ENCODE results near the gene ZPBP2. TPM values are rescaled to one million over a fixed set of nuclear protein-coding genes. Genes with fewer than 3 reads are reported as not detected.

Gene ZPBP2
- total and polyA plus RNA-seq, 9 of the 15 experiments (the other 6 are each of a cell fraction or from before 2014, with no cell fraction given) = not detected

- TF ChIP-seq ZBTB34 (CRISPR knock-in tag; IDR thresholded peaks at IDR 0.05) (no peak), SNAPC5 (CRISPR knock-in tag; IDR thresholded peaks at IDR 0.05) (no peak), STAT5B (CRISPR knock-in tag; IDR thresholded peaks at IDR 0.05) (no peak), SPI1 (IDR thresholded peaks at IDR 0.05; ENCODE audit: borderline replicate concordance, low read depth, low read length) (no peak; the same call in 1 of the 2 replicates), ZNF740 (CRISPR knock-in tag; IDR thresholded peaks at IDR 0.05) (no peak), ZNF740 (tag; IDR thresholded peaks at IDR 0.05) (no peak), TOE1 (IDR thresholded peaks at IDR 0.05; ENCODE audit: borderline replicate concordance) (no peak), TOE1 (CRISPR knock-in tag; IDR thresholded peaks at IDR 0.05; ENCODE audit: borderline replicate concordance, low read depth) (no peak), ZNF165 (CRISPR knock-in tag; IDR thresholded peaks at IDR 0.05; ENCODE audit: borderline replicate concordance) (no peak), BRF1 (IDR thresholded peaks at IDR 0.05; ENCODE audit: borderline replicate concordance, extremely low read depth, insufficient read length) (no peak), NR2C2 (CRISPR knock-in tag; IDR thresholded peaks at IDR 0.05) (no peak), NR2C2 (tag; IDR thresholded peaks at IDR 0.05) (no peak), PHTF2 (CRISPR knock-in tag; IDR thresholded peaks at IDR 0.05) (no peak), THRB (CRISPR knock-in tag; conservative IDR thresholded peaks at IDR 0.05) (no peak), KAT2B (IDR thresholded peaks at IDR 0.05; ENCODE audit: low read depth, low read length) (no peak), THAP12 (CRISPR knock-in tag; IDR thresholded peaks at IDR 0.05) (no peak), POLR3G (IDR thresholded peaks at IDR 0.05; ENCODE audit: extremely low read depth, insufficient read length, insufficient replicate concordance) (no peak), EP400 (IDR thresholded peaks at IDR 0.05) (no peak), CLOCK (CRISPR knock-in tag; IDR thresholded peaks at IDR 0.05; ENCODE audit: borderline replicate concordance) (no peak)
These were observed 35.3 kb downstream of the ZPBP2 start (continued) for GRCh38 chr17:39903158-39903884.

Measured in K562 (cell line).